Gastrocnemius medialis (tissue), 4 donors: ENCODE results near the gene ENTR1. TPM values are rescaled to one million over a fixed set of nuclear protein-coding genes. Genes with fewer than 3 reads are reported as not detected.

Experiments used
- ATAC-seq, 2 donors: fragments of 150-250 bp; one replicate each; pipeline ENCODE4 v1.9.1; 2016
- DNase-seq, 2 donors: peaks; one replicate each; pipeline ENCODE4 v3.0.0-alpha.2; 2019
- H3K27ac ChIP-seq, 4 donors: fragments of 200-600 bp; sonication (generic); 1 replicate in 1 of 4; 2 replicates in 3 of 4; pipeline ENCODE4 v1.5.1; 2016 to 2018; ENCODE audit warnings: mild to moderate bottlenecking in 2 of 4, moderate library complexity in 1 of 4
- H3K27me3 ChIP-seq, 3 donors: fragments of 200-600 bp; sonication (generic) in 2 of 3; 1 replicate in 1 of 3; 2 replicates in 2 of 3; pipeline versions ENCODE4 v1.5.1 to v1.6.0; 2016 to 2019; ENCODE audit warnings: mild to moderate bottlenecking in 1 of 3, moderate library complexity in 1 of 3
- H3K36me3 ChIP-seq, 2 donors: fragments of 200-600 bp; sonication (generic) in 1 of 2; one replicate each; pipeline ENCODE4 v1.5.1; 2017 to 2018
- H3K4me1 ChIP-seq, 2 donors: fragments of 200-600 bp; sonication (generic) in 1 of 2; one replicate each; pipeline ENCODE4 v1.5.1; 2016 to 2017; ENCODE audit warnings: mild to moderate bottlenecking in 2 of 2
- H3K4me3 ChIP-seq, 4 donors: fragments of 200-600 bp; sonication (generic) in 3 of 4; 1 replicate in 1 of 4; 2 replicates in 3 of 4; pipeline ENCODE4 v1.5.1; 2016 to 2019; ENCODE audit warnings: mild to moderate bottlenecking in 2 of 4
- H3K9me3 ChIP-seq, 3 donors: fragments of 200-600 bp; sonication (generic) in 2 of 3; 1 replicate in 1 of 3; 2 replicates in 2 of 3; pipeline ENCODE4 v1.5.1; 2016 to 2019
- POLR2A ChIP-seq, 2 donors: fragments of 450-650 bp; IDR thresholded peaks; one replicate each; pipeline ENCODE4 v1.6.1; 2017; ENCODE audit warnings: antibody characterized with exemption in 2 of 2, mild to moderate bottlenecking in 2 of 2, moderate library complexity in 2 of 2
- in situ Hi-C, 4 donors: fragments of 200-750 bp; cut with MboI; loops; one replicate each; pipeline versions ENCODE4 v1.15.0 to v1.8.0; 2017; ENCODE audit warnings: low sequenced_read_pairs in 4 of 4
- intact Hi-C: fragments of 100-400 bp; cut with DNase I; formaldehyde crosslinking; loops from one replicate; pipeline ENCODE4 v1.15.1; 2023; ENCODE audit warnings: low total_unique reads
- total RNA-seq, 4 donors: library from RNA; depleted of rRNA; stranded (reverse); fragments of >200 nt; gene quantifications; one replicate each; pipeline versions ENCODE4 v1.1.0 to v1.2.3, GENCODE V29; 2016
- TF ChIP-seq, protein P1 (sequence below), 5 experiments: fragments of 450-650 bp in 3 of 5; fragments of 200-600 bp in 2 of 5; sonication (generic) in 2 of 5; IDR thresholded peaks in 4 of 5; conservative IDR thresholded peaks in 1 of 5; 1 replicate in 4 of 5; 2 replicates in 1 of 5; pipeline ENCODE4 v1.5.1; 2016 to 2019; ENCODE audit warnings: antibody characterized with exemption in 5 of 5, mild to moderate bottlenecking in 3 of 5, moderate library complexity in 3 of 5

The ENTR1 gene
- total RNA-seq, 4 donors from 2014 or later, result 23.2 to 43.5 (median 36.5) TPM

DNA sequence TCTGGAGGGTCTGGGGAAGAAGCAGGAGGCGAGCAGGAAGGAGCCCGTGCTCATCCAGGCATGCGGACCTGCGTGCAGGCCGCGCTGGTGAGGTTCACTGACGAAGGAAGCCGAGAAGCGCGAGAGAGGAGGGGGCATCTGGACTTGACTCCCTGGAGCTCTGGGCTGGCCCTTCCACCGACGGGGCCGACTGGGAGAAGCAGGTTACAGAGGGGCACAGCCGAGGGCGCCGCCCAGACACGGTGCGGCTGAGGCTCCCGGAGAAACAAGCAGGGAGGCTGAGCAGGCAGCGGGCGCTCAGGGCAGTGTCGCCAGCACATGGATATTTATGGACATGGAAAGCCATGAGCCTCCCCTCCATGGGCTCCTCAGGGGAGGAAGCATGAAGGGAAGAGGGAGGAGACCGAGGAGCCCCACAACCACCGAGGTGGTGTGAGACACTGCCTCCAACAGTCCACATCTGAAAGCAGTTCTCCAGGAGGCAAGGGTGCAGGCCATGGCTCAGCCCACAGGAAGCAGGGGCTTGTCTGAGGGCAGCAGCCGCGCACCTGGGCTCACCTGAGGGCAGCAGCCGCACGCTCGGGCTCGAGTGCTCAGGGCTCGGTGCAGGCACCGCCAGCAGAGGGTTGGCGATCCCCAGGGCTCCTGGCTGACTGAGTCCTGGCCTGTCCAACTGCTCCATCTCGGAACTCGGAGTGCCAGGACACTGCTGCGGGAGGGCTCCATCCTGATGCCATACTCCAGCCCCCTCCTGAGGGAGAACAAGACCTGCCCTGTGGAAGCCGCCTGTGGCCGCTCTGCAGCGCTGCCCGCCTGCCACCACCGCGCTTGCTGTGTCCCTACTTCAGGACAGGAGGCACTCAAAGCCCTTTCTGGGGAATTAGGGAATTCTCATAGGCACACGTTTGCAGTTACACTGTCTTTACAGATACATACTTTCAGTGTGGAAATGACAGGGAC, 44.9 kb upstream of the ENTR1 start:
- intact Hi-C loops (no loop called here), in situ Hi-C loops (no loop called here)
- H3K36me3 ChIP-seq, result peaks cover 2 to 86% of the 10 kb centered on the region in 2 donors
- no peak for TF ChIP-seq POLR2A (IDR thresholded peaks at IDR 0.05)
- TF ChIP-seq, protein P1, sequence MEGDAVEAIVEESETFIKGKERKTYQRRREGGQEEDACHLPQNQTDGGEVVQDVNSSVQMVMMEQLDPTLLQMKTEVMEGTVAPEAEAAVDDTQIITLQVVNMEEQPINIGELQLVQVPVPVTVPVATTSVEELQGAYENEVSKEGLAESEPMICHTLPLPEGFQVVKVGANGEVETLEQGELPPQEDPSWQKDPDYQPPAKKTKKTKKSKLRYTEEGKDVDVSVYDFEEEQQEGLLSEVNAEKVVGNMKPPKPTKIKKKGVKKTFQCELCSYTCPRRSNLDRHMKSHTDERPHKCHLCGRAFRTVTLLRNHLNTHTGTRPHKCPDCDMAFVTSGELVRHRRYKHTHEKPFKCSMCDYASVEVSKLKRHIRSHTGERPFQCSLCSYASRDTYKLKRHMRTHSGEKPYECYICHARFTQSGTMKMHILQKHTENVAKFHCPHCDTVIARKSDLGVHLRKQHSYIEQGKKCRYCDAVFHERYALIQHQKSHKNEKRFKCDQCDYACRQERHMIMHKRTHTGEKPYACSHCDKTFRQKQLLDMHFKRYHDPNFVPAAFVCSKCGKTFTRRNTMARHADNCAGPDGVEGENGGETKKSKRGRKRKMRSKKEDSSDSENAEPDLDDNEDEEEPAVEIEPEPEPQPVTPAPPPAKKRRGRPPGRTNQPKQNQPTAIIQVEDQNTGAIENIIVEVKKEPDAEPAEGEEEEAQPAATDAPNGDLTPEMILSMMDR (IDR thresholded peaks at IDR 0.05 in 4 of 5, conservative IDR thresholded peaks at IDR 0.05 in 1 of 5), result no peak
- H3K27ac ChIP-seq, result no peak overlapping the region
- H3K27me3 ChIP-seq, result no peaks in the 10 kb centered on the region
- H3K4me3 ChIP-seq, result no peak overlapping the region
- no peaks in the 10 kb centered on the region for H3K9me3 ChIP-seq
- H3K4me1 ChIP-seq, result no peaks in the 10 kb centered on the region
- DNase-seq, result no peak
- ATAC-seq, result no peak

DNA sequence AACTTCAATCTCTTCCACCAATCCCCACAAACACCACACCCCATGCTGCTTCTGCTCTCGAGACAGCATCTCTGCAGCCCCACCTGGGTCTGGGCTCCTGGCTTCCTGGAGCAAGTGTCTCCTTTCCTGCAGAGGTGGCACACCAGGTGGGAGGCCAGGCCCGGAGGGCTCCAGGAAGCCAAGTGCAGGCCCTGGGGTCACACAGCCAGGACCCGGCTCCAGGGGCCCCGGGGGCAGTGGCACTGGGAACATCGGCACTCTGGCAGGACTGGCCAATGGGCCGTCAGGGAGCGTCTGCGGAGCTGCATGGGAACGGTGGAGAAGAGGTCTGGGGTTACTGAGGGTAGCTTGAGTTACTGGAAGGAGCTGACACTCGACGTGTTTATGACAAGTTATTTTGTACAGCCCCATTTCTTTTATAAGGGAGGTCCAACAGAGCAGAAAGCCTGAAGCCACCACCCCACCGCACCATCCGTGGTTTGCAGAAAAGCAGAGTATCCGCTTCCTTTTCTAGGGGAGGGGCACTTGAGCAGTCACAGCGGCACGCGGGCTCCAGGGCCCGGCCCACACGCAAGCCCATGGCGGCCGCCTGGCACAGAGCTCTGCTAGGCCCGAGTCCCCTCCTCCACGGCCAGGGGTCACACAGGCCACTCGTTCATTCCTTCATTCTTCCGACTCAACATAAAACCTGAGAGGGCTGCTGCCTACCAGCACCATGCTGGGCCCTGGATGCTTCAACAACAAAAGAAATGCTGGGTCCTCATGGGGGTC, 43.8 kb upstream of the ENTR1 start:
- Histone ChIP-seq H3K4me3 (no peak overlapping the region), H3K27me3 (no peaks in the 10 kb centered on the region), H3K9me3 (no peaks in the 10 kb centered on the region), H3K36me3 (peaks cover 0 to 84% of the 10 kb centered on the region in 2 donors), H3K4me1 (no peaks in the 10 kb centered on the region), H3K27ac (no peak overlapping the region)
- intact Hi-C loops (loop anchor here (1.0 kb wide), 1 partner anchor 9 kb away; no protein-coding TSS in a partner anchor), in situ Hi-C loops (no loop called here)
- no peak for TF ChIP-seq POLR2A (IDR thresholded peaks at IDR 0.05)
- TF ChIP-seq, protein P1 (IDR thresholded peaks at IDR 0.05 in 4 of 5, conservative IDR thresholded peaks at IDR 0.05 in 1 of 5), result no peak
- no peak for ATAC-seq
- no peak for DNase-seq

DNA sequence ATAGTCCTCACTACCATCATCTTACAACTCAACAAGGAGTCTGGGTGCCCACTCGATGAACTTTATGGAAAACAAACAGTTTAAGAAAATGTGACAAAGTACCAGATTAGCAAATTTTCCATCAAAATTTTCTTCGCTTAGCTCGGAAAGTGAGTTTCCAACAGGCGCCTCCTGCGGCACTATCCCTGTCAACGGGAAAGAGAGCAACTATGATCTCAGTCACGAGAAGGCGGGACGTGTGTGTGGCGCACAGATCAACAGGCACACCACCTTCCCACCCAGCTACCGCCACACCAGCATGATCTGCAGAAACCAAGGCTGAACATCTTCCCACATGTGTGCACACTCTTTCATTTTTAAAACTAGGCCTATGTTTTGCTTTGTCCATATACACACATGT, 42.9 kb upstream of the ENTR1 start:
- Histone ChIP-seq H3K27ac (no peak overlapping the region), H3K9me3 (no peaks in the 10 kb centered on the region), H3K4me3 (no peak overlapping the region), H3K27me3 (no peaks in the 10 kb centered on the region), H3K4me1 (no peaks in the 10 kb centered on the region), H3K36me3 (peaks cover 0 to 84% of the 10 kb centered on the region in 2 donors)
- intact Hi-C loops (no loop called here), in situ Hi-C loops (no loop called here)
- ATAC-seq (no peak), DNase-seq (no peak)
- TF ChIP-seq POLR2A (IDR thresholded peaks at IDR 0.05), result no peak
- TF ChIP-seq, protein P1 (IDR thresholded peaks at IDR 0.05 in 4 of 5, conservative IDR thresholded peaks at IDR 0.05 in 1 of 5), result no peak

DNA sequence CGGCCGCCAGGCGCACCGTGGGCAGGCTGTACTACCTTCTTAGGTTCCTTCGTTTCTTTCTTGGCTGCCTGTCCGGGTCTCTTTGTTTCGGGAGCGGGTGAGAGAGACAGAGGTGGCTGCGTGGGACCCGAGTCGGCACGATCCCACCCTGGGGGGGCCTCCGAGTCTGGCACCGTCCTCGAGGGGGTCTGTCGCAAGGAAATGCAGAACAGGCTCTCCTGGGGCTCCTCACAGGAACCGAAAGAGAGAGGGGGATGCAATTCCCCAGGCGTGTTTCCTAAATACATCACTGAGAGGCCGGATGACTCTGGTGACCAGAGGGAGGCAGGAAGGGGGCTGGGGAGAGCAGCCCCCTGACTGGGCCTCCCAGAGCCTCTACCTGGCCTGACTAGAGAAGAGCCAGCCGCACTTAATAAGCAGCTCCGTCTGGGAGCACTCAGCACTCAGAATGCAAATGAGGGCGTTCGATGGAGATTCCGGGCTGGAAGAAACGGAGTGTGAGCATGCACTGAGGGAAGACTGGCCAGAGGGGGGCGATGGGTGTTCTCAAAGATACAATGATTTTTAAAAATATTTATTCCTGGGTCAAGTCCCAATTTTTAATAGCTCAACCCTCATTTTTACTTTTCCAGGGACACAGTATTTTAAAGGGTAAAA, 40.9 kb upstream of the ENTR1 start:
- H3K9me3 ChIP-seq, result no peaks in the 10 kb centered on the region
- no peak for ATAC-seq
- H3K36me3 ChIP-seq, result peaks cover 0 to 84% of the 10 kb centered on the region in 2 donors
- TF ChIP-seq, protein P1 (IDR thresholded peaks at IDR 0.05 in 4 of 5, conservative IDR thresholded peaks at IDR 0.05 in 1 of 5), result no peak
- TF ChIP-seq POLR2A (IDR thresholded peaks at IDR 0.05), result no peak
- H3K4me1 ChIP-seq, result no peaks in the 10 kb centered on the region
- in situ Hi-C loops, result no loop called here
- no peaks in the 10 kb centered on the region for H3K27me3 ChIP-seq
- no peak overlapping the region for H3K27ac ChIP-seq
- intact Hi-C loops, result no loop called here
- H3K4me3 ChIP-seq, result no peak overlapping the region
- no peak for DNase-seq
